ENCODE measurements around the gene SPRR1A. TPM values are rescaled to one million over a fixed set of nuclear protein-coding genes. Genes with fewer than 3 reads are reported as not detected.

SPRR1A gene
- total RNA-seq, 2 experiments from 2014 or later, result not detected

GRCh38 chr1:152964536-152964935, 19.3 kb upstream of the SPRR1A start:
- Mint-ChIP-seq H3K4me1 (peaks cover 2% of the 10 kb centered on the region), H3K27ac (no peak overlapping the region), H3K9me3 (no peaks in the 10 kb centered on the region), H3K4me3 (no peak overlapping the region), H3K36me3 (no peaks in the 10 kb centered on the region), H3K27me3 (no peaks in the 10 kb centered on the region)
- no peak for DNase-seq

DNA sequence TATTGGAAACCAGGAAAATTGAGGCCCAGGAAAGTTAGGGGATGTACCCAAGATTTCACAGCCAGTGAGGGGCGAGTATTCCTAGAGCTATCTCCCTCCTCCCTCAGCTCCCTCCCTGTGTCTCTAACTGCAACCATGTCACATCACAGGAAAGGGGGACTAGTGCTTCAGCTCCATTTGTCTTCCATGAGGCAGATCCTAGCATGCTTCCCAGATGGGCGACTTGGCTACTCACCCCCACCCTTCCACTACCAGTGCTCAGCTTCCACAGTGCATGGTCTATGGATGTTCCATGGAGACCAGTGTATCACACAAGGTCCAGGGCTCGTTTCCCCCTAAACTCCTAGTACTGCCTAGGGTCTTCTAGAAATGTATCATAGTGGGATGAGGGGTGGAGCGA, 18.0 kb upstream of the SPRR1A start:
- no peak for DNase-seq
- no peaks in the 10 kb centered on the region for H3K9me3 Mint-ChIP-seq

DNA sequence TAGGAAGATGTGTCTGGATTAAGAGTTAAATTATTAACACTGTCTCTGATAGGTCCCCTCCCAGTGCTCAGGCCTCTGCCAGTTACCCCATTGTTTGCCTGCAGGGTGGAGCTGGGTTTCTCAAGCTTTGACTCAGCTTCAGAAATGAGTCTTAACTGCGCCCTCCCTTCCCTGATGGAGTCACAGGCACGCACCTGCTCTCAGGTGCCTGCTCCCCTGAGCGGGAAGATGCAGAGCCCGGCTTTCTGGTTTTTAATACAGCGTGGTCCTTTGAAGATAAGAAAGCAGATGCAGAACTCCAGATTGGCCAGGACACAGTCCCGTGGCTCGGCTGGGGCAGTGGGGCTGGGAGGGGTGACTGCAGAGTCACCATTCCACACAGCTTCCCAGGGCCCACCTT, 16.7 kb upstream of the SPRR1A start:
- Mint-ChIP-seq H3K27ac (no peak overlapping the region), H3K36me3 (no peaks in the 10 kb centered on the region), H3K4me1 (no peaks in the 10 kb centered on the region), H3K4me3 (no peak overlapping the region), H3K9me3 (no peaks in the 10 kb centered on the region), H3K27me3 (no peaks in the 10 kb centered on the region)
- no peak for DNase-seq

More for the DNA sequence above, 18.0 kb upstream of the SPRR1A start:
- H3K27me3 Mint-ChIP-seq, result no peaks in the 10 kb centered on the region
- peaks cover 1% of the 10 kb centered on the region for H3K4me1 Mint-ChIP-seq
- no peak overlapping the region for H3K27ac Mint-ChIP-seq
- no peaks in the 10 kb centered on the region for H3K36me3 Mint-ChIP-seq
- no peak overlapping the region for H3K4me3 Mint-ChIP-seq

DNA sequence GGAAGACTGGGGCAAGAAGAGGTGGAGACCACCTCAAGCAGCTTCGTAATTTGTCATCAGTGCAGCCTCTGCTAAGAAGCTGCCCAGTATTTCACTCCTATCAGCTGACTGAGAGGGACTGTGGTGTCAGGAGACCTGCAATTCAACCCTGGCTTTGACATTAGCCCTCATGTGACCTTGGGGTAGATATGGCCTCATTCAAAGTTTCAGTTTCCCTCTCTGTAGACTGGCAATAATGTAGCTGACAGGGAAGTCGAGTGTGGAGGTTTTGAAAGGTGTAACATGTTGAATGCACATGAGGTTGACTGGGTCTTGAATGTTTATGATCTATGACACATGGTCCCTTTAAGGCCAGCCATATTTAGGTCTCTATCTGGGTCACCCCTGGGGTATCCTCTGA, 15.6 kb upstream of the SPRR1A start:
- Mint-ChIP-seq H3K9me3 (no peaks in the 10 kb centered on the region), H3K4me3 (no peak overlapping the region), H3K27ac (no peak overlapping the region), H3K27me3 (peaks cover 9% of the 10 kb centered on the region), H3K36me3 (no peaks in the 10 kb centered on the region), H3K4me1 (no peaks in the 10 kb centered on the region)
- DNase-seq, result no peak

GRCh38 chr1:152969036-152969435, 14.8 kb upstream of the SPRR1A start:
- no peaks in the 10 kb centered on the region for H3K9me3 Mint-ChIP-seq
- H3K36me3 Mint-ChIP-seq, result no peaks in the 10 kb centered on the region
- H3K27ac Mint-ChIP-seq, result no peak overlapping the region
- H3K27me3 Mint-ChIP-seq, result peaks cover 15% of the 10 kb centered on the region
- H3K4me3 Mint-ChIP-seq, result peak overlapping the region; percentile 7
- H3K4me1 Mint-ChIP-seq, result no peaks in the 10 kb centered on the region
- no peak for DNase-seq

DNA sequence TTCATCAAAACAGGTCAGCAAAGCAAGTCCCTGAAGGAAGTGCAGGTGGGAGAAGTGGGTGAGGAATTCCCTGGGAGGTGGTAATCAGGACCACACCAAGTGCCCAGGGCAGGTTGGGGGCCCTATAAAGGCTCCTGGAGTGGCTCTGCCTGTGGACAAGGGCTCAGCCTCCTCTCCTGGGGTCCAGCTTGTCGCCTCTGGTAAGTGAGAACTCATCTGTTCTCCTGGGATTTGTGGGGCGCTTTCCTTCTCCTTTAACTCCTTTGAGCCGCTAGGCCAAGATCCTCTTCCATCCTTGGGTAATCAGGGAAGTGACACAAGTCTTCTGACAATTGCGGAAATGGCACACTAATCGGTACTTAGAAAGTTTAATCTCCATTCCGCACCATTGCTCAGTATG, 13.4 kb upstream of the SPRR1A start, which contains the start of gene SPRR4:
Gene SPRR4, plus strand, starts transcription at position 154 of the 400 bp plus-strand sequence. CDS start 1,243 bp downstream, outside the sequence.
- H3K27ac Mint-ChIP-seq, result no peak within 1 kb of the TSS
- H3K4me3 Mint-ChIP-seq, result no peak within 1 kb of the TSS
- no peak for DNase-seq
- H3K4me1 Mint-ChIP-seq, result no peaks in the 10 kb centered on the region
- H3K9me3 Mint-ChIP-seq, result no peaks in the 10 kb centered on the region
- peaks cover 15% of the 10 kb centered on the region for H3K27me3 Mint-ChIP-seq
- H3K36me3 Mint-ChIP-seq, result no peaks in the 10 kb centered on the region

DNA sequence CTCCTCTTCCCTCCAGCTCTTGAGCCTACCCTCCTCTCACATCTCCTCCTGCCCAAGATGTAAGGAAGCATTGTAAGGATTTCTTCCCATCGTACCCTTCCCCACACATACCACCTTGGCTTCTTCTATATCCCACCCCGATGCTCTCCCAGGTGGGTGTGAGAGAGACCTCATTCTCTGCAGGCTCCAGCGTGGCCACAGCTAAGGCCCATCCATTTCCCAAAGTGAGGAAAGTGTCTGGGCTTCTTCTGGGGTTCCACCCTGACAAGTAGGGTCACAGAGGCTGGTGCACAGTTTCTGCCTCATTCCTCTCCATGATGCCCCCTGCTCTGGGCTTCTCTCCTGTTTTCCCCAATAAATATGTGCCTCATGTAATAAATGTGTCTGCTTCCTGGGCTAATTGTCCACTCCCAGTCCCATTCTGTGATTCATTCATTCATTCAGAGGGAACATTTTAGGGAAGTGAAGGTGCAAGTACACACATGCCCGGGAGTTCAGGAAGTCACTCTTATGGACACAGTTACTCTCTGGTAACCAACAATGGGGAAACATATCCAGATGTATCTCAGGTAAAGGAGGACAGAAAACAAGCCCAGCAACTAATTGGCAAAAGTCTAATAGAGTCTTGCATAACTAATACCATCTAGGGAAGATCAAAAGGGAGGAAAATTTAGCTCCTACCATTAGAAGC, 11.5 kb upstream of the SPRR1A start:
- peaks cover 18% of the 10 kb centered on the region for H3K27me3 Mint-ChIP-seq
- no peak overlapping the region for H3K4me3 Mint-ChIP-seq
- no peaks in the 10 kb centered on the region for H3K4me1 Mint-ChIP-seq
- H3K9me3 Mint-ChIP-seq, result no peaks in the 10 kb centered on the region
- H3K36me3 Mint-ChIP-seq, result no peaks in the 10 kb centered on the region
- H3K27ac Mint-ChIP-seq, result no peak overlapping the region
- DNase-seq, result no peak

DNA sequence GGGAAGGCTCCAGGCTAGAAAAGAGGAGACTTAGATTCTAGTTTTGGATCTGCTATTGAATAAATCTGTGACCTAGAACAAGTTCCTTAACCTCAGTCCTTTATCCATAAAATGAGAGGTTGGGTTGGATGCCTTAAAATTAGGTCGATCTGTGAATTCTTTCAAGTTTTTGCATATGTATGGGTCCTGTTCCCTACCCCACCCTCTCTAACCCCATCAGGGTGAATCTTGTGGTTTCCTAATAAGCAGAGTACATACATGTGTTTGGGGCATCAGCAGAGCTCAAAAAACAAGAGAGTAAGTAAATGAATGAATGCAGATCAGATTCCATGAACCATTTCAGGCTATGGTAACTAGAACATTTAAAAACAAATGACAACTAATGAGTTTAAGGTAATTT, 7.2 kb upstream of the SPRR1A start:
- H3K36me3 Mint-ChIP-seq, result no peaks in the 10 kb centered on the region
- no peak overlapping the region for H3K4me3 Mint-ChIP-seq
- H3K9me3 Mint-ChIP-seq, result no peaks in the 10 kb centered on the region
- H3K4me1 Mint-ChIP-seq, result no peaks in the 10 kb centered on the region
- DNase-seq, result no peak
- no peak overlapping the region for H3K27ac Mint-ChIP-seq
- peaks cover 29% of the 10 kb centered on the region for H3K27me3 Mint-ChIP-seq

DNA sequence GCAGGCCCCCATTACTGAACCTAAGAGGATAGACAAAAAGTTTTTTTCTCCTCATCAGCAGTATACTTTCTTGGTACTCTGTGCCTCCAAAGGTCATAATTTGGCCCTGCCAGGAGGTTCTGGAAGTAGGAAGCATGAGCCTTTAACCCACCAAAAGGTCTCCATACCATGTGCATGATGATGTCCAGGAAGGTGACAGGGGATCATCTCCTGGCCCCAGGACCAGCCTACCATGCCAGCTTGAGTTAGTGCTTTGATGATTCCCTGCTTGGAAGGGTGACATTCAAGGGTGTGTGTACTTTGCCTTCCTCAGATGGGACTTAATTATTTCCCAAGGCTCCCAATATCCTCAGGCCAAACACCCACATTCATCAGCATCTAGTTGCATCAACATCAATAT, 6.3 kb upstream of the SPRR1A start:
- Mint-ChIP-seq H3K9me3 (no peaks in the 10 kb centered on the region), H3K36me3 (no peaks in the 10 kb centered on the region), H3K4me1 (no peaks in the 10 kb centered on the region), H3K27ac (no peak overlapping the region), H3K4me3 (no peak overlapping the region), H3K27me3 (peaks cover 28% of the 10 kb centered on the region)
- no peak for DNase-seq

- H3K4me1 Mint-ChIP-seq, result no peaks in the 10 kb centered on the region
- H3K4me3 Mint-ChIP-seq, result no peak overlapping the region
- no peak overlapping the region for H3K27ac Mint-ChIP-seq
- DNase-seq, result no peak
- peaks cover 25% of the 10 kb centered on the region for H3K27me3 Mint-ChIP-seq
- H3K9me3 Mint-ChIP-seq, result no peaks in the 10 kb centered on the region
- no peaks in the 10 kb centered on the region for H3K36me3 Mint-ChIP-seq
Measured at GRCh38 chr1:152980676-152981075, 3.2 kb upstream of the SPRR1A start.

DNA sequence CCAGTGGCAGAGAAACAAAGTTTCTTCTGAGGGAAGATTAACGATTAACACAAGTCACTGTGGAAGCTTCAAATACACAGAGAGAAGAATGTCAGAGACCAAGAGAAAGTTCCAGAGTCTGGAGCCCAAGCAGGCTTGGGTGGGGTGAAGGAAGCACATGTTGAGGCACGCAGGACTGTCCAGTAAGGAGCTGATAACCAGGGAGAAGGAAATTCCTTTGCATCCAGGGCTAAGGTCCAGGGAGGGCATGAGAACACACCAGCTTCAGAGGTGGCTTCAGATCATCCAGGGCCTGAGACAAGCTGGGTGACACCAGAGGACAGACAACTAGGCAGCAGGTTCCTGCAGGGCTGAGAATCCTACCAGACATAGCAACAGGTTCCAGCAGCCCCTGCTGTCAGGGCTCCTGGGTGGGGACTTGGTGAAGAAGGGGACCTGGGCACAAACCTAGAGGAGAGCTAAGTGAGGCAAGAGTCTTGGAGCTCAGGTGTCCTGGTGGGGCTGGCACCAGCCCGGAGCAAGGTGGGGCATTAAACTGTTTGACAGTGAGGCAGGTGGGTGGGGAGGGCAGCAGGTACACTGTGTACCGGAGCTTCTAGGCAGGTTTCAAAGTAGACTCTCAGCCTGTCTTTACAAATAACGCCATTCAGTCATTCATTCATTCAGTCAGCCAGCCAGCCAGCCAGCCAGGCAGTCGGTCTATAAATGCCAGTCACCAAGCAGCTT, 2.6 kb upstream of the SPRR1A start:
- Mint-ChIP-seq H3K27ac (no peak overlapping the region), H3K9me3 (no peaks in the 10 kb centered on the region), H3K36me3 (no peaks in the 10 kb centered on the region), H3K4me1 (no peaks in the 10 kb centered on the region), H3K4me3 (no peak overlapping the region), H3K27me3 (peaks cover 25% of the 10 kb centered on the region)
- no peak for DNase-seq

DNA sequence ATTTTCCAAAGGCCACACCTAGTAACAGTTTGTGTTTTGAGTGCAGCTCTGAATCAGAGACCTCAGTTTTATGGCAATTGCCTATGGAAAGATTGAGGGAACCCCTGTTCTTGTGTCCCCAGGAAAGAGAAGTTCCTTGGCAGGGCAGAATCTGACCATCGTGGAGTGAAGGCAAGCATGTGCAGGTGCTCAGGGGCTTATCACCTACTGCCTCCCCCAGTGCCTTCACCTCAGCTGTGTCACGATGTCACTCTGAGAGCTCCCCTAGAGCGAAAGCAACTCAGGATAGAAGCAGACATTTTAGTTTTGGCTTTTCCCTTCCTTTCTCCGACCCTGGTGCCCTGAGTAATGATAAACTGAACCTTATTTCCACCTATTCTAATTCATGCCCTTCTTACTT, 1.8 kb upstream of the SPRR1A start:
- H3K4me1 Mint-ChIP-seq, result no peaks in the 10 kb centered on the region
- H3K27ac Mint-ChIP-seq, result no peak overlapping the region
- no peaks in the 10 kb centered on the region for H3K9me3 Mint-ChIP-seq
- no peak for DNase-seq
- no peaks in the 10 kb centered on the region for H3K36me3 Mint-ChIP-seq
- peaks cover 27% of the 10 kb centered on the region for H3K27me3 Mint-ChIP-seq
- no peak overlapping the region for H3K4me3 Mint-ChIP-seq

- no peaks in the 10 kb centered on the region for H3K36me3 Mint-ChIP-seq
- no peaks in the 10 kb centered on the region for H3K4me1 Mint-ChIP-seq
- peaks cover 35% of the 10 kb centered on the region for H3K27me3 Mint-ChIP-seq
- H3K27ac Mint-ChIP-seq, result no peak overlapping the region
- H3K4me3 Mint-ChIP-seq, result no peak overlapping the region
- DNase-seq, result no peak
- no peaks in the 10 kb centered on the region for H3K9me3 Mint-ChIP-seq
Measured at GRCh38 chr1:152983234-152983633, 647 bp upstream of the SPRR1A start.

GRCh38 chr1:152986578-152986977, 2.7 kb downstream of the SPRR1A start:
- Mint-ChIP-seq H3K4me1 (no peaks in the 10 kb centered on the region), H3K4me3 (no peak overlapping the region), H3K27ac (no peak overlapping the region), H3K27me3 (peaks cover 37% of the 10 kb centered on the region), H3K36me3 (no peaks in the 10 kb centered on the region), H3K9me3 (no peaks in the 10 kb centered on the region)
- DNase-seq, result no peak

DNA sequence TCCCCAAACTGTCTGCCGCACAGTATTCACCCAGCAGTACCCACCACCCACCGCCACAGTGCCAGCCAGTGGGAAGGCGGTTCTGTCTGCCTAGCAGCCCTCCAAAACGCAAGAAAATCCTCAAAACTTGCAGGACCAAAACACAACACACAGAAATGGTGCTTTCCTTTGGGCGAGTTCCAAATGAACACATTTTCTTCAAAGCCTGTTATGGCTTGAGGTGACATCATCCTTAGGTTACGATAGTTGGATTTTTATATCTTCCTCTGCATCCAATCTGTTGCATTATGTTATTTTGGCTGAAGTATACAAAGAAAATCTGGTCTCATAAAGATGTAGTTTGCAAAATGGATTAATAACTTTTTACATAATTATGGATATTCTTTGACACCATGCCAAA, 9.3 kb downstream of the SPRR1A start:
- no peaks in the 10 kb centered on the region for H3K4me1 Mint-ChIP-seq
- DNase-seq, result no peak
- H3K27ac Mint-ChIP-seq, result no peak overlapping the region
- peaks cover 34% of the 10 kb centered on the region for H3K27me3 Mint-ChIP-seq
- no peak overlapping the region for H3K4me3 Mint-ChIP-seq
- no peaks in the 10 kb centered on the region for H3K36me3 Mint-ChIP-seq
- peaks cover 3% of the 10 kb centered on the region for H3K9me3 Mint-ChIP-seq

GRCh38 chr1:152995842-152996241, 12.0 kb downstream of the SPRR1A start:
- Mint-ChIP-seq H3K27ac (no peak overlapping the region), H3K27me3 (peaks cover 41% of the 10 kb centered on the region), H3K9me3 (peaks cover 3% of the 10 kb centered on the region), H3K4me1 (no peaks in the 10 kb centered on the region), H3K4me3 (no peak overlapping the region), H3K36me3 (no peaks in the 10 kb centered on the region)
- no peak for DNase-seq

All from activated naive CD8-positive, alpha-beta T cell treated with anti-CD3 and anti-CD28 coated beads for 36 hours (primary cell).